Embryonic facial prominence (tissue), 1 donor: Measurements from ENCODE around the gene VN1R2.
"Not testable (repeated sequence)": the region's sequence is repeated elsewhere in the genome, so short reads cannot be mapped to it uniquely, and the experiment has no call there.

ENCODE experiments used
- DNase-seq: peaks from one replicate; pipeline ENCODE4 v3.0.0-alpha.2; 2016; ENCODE audit errors: extremely low spot score

The VN1R2 gene, protein sequence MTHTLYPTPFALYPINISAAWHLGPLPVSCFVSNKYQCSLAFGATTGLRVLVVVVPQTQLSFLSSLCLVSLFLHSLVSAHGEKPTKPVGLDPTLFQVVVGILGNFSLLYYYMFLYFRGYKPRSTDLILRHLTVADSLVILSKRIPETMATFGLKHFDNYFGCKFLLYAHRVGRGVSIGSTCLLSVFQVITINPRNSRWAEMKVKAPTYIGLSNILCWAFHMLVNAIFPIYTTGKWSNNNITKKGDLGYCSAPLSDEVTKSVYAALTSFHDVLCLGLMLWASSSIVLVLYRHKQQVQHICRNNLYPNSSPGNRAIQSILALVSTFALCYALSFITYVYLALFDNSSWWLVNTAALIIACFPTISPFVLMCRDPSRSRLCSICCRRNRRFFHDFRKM

DNA sequence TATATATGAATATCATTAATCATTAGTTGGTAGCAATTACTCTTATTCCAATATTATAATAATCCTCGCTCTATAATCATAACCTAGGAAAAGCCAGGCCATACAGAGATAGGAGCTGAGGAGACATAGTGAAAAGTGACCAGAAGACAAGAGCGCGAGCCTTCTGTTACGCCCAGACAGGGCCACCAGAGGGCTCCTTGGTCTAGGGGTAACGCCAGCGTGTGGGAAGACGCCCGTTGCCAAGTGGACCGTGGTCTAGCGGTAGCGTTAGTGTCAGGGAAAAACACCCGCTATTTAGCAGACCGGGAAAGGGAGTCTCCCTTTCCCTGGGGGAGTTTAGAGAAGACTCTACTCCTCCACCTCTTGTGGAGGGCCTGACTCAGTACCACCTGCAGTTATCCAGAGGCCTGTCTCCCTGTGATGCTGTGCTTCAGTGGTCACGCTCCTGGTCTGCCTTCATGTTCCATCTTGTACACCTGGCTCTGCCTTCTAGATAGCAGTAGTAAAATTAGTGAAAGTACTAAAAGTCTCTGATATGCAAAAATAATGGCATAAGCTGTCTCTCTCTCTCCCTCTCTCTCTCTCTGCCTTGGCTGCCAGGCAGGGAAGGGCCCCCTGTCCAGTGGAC lies at the start of gene VN1R2:
Gene VN1R2, plus strand, starts transcription at position 578 of the 628 bp plus-strand sequence. CDS start 84 bp downstream, outside the sequence.
- DNase-seq, result not testable (repeated sequence)

DNA sequence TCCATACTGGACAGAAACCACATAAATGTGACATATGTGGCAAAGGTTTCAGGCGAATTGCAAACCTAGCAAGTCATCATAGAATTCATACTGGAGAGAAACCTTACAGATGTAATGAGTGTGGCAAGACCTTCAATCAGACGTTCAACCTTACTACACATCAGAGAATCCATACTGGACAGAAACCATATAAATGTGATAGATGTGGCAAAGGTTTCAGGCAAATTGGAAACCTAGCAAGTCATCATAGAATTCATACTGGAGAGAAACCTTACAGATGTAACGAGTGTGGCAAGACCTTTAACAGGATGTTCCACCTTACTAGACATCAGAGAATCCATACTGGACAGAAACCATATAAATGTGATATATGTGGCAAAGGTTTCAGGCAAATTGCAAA lies 46.5 kb upstream of the VN1R2 start:
- not testable (repeated sequence) for DNase-seq

DNA sequence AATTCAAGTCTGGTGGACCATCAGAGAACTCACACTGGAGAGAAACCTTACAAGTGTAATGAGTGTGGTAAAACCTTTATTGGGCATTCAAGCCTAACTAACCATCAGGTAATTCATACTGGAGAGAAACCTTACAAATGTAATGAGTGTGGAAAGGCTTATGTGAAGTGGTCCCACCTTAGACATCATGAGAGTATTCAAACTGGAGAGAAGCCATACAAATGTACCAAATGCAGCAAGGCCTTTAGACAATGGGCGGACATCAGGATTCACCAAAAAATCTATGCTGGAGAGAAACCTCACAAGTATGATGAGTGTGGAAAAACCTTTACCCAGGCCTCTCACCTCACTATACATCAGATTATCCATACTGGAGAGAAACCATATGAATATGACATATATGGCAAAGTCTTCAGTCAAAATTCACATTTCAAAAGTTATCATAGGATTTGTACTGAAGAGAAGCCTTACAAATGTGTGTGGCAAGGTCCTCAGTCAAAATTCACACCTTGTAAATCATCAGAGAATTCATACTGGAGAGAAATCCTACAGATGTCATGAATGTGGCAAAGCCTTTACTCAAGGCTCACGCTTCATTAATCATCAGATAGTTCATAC lies 45.3 kb upstream of the VN1R2 start:
- DNase-seq, result no peak

DNA sequence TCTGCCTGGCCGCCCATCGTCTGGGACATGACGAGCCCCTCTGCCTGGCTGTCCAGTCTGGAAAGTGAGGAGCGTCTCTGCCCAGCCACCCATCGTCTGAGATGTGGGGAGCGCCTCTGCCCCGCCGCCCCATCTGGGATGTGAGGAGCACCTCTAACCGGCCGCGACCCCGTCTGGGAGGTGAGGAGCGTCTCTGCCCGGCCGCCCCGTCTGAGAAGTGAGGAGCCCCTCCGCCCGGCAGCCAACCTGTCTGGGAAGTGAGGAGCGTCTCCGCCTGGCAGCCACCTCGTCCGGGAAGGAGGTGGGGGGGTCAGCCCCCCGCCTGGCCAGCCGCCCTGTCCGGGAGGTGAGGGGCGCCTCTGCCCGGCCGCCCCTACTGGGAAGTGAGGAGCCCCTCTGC lies 35.4 kb upstream of the VN1R2 start:
- not testable (repeated sequence) for DNase-seq

DNA sequence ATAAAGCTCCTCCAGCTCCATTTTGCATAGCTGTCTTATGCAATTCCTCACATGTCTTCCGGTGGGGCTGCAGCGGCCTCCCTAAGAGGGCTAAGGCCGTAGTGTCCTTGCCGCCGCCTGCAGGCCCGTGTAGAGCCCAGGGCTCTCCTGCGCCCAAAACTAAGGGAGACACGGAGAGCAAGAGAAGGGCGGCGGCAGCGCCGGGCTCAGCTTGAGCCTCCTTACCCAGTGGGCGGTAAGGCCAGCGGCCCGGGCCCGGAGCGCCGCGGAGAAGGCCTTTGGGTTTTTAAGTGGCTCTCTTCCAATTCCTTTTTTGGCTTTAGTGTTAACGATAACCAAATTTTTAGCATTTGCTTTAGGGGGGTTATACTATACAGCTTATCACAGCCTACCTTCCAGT lies 33.5 kb upstream of the VN1R2 start:
- DNase-seq, result no peak

DNA sequence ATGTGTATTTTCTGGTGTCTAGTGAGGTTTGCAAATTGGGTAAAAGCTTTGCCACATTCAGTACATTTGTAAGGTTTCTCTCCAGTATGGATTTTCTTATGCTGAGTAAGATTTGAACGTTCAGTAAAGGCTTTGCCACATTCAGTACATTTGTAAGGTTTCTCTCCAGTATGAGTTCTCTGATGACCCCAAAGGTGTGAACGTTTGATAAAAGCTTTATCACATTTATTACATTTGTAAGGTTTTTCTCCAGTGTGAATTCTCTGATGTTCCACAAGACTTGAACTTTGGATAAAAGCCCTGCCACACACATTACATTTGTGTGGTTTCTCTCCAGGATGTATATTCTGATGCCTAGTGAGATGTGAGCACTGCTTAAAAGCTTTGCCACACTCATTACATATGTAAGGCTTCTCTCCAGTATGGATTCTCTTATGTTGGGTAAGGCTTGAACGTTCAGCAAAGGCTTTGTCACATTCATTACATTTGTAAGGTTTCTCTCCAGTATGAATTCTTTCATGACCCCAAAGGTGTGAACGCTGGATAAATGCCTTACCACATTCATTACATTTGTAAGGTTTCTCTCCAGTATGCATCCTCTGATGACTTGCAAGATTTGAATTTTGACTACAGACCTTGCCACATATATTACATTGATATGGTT lies 20.8 kb upstream of the VN1R2 start:
- no peak for DNase-seq

DNA sequence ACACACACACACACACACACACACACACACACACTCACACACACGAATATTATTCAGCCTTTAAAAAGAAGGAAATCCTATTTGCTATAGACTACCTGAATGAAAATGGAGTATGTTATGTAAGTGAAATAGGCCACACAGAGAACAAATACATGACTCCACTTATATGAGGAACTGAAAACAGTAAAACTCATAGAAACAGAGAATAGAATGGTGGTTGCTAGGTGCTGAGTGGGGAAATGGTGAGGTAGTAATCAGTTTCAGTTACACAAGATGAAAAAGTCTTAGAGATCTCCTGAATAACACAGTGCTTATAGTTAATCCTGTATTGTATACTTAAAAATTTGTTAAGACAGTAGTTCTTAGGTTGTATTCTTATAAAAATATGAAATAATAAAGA lies 11.6 kb upstream of the VN1R2 start:
- DNase-seq, result no peak

DNA sequence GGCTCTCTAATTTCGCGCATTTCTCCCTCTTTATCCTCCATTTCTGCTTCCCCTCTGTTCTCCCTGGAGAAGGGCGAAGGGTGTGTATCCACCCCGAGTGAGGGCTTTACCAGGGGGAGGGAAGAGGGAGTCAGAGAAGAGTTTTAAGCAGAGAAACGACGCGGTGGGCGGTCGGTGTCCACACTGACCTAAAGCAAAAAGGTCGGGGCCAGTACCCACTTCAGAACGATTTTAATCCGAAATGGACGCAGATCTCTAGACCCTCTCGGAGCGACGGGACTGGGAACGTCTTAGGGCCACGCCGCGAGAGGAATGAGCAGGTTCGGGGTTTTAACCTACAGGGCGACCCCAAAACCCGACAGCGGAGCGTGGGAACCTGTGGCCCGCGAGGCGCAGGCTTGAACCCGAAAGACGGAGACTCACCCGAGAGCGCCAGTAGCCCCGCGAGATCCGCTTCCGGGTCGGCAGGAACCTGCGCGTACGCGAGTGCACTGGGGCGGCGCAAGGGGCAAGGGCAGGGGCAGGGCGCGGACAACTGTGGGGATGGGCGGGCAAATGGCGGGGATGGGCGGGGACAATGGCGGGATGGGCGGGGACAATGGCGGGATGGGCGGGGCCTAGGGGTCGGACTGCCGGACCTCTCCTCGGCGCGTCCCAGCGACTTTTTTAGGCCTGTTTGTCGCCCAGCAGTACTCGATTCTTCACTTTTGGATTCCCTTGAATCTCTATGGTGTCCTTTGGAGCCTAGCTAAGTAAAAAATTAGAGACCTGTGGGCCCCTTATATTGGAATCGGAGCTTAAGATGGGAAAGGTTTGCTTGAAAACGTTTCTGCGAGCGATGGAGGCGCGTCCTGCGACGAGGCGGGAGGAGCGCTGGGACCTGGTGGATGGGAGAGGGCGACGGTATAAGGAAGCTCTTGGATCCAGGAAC lies 3.4 kb upstream of the VN1R2 start, which contains the start of gene ZNF677:
Gene ZNF677, minus strand, starts transcription at position 463 of the 931 bp plus-strand sequence. CDS start 3,323 bp downstream, outside the sequence.
- DNase-seq, result peak; percentile 60

DNA sequence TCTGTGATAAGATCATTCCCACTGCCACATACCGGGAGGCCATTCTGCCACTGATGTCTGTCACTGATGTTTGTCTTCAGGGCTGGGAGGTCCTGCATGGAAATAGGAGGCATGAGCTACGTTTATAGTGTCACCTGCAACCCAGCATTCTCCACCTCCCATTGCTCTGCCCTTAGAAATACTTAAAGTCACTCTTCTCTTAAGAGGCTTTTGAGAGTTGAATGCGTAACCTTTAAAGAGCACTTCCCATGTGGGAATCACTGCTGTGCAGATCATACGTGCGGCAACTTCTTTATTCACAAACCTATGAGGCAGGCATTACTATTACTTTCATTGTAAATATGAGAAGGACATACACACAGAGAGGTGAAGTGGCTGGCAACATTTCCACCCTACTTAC lies 9.5 kb downstream of the VN1R2 start, which contains the start of gene VN1R4:
Gene VN1R4, minus strand, starts transcription at position 101 of the 400 bp plus-strand sequence. Its CDS starts 58 bp downstream, at position 43.
- DNase-seq, result not testable (repeated sequence)

DNA sequence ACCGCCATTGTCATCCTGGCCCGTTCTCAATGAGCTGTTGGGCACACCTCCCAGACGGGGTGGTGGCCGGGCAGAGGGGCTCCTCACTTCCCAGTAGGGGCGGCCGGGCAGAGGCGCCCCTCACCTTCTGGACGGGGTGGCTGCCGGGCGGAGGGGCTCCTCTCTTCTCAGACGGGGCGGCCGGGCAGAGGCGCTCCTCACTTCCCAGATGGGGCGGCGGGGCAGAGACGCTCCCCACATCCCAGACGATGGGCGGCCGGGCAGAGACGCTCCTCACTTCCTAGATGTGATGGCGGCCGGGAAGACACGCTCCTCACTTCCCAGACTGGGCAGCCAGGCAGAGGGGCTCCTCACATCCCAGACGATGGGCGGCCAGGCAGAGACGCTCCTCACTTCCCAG lies 11.8 kb downstream of the VN1R2 start:
- not testable (repeated sequence) for DNase-seq

DNA sequence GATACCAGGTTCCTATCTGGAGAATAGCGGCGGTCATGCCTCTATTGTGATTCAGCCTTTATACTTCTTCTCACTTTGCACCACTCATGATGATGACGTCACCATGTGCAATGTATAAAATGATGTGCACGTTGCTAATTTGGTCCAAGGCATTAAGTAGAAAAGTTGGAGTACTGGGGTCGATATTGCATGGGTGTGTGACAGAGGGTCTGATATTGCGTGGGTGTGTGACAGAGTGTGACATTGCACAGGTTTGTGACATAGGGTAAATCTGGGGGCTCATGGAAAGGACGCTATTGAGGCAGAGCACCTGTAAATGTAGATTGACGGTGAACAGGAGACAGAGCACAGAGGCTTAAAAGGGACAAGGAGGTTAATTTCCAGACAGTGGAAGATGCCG lies 14.0 kb downstream of the VN1R2 start:
- DNase-seq, result no peak

DNA sequence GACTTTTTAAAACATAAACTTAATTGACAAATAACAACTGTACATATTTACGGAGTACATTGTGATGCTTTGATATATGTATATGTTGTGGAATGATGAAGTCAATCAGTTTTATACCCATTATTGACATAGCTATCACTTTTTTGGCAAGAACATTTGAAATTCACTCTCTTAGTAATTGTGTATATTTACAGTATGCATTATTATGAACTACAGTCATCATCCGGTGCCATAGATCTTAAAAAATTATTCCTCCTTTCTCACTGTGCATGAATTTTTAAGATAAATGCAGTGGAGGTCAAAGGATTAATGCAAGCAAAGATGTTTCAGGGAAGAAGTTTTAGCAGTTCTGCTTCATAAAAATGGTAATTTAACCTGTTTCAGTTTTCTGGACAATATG lies 17.4 kb downstream of the VN1R2 start:
- DNase-seq, result no peak

DNA sequence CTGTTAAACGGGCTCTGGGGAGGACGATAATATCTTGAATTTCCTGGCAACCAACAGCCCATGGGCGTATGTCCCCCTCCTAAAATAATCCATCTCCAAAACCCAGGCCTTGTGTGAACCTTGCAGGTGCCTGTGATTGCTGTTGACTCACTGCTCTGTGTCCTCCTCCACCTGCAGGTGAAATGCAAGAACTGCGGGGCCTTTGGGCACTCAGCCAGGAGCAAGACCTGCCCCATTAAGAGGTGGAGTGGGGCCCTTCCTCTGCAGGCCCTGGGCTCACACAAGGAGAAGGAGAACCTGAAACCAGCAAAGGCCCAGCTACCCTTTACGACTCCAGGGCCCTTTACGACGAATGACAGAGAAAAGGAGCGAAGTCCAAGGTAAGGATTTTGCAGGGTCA lies 23.9 kb downstream of the VN1R2 start:
- DNase-seq, result not testable (repeated sequence)

DNA sequence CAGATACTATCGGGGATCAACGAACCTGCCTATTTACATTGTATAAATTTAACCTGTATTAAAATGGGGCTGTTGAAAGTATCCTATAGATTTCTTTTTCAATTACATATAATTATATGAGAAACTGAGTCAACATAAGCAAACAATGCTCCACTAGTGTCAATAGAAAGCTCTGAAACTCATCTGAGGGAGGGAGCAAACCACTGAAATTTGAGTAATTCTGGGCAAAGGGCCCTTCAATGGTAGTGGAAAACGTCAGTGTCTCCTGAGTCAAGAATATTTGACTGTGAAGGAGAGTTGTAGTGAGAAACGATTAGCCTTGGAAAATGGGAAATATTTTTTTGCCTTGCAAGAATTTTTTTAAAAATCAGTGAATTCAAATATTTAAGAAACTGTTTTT lies 27.0 kb downstream of the VN1R2 start:
- DNase-seq, result no peak

DNA sequence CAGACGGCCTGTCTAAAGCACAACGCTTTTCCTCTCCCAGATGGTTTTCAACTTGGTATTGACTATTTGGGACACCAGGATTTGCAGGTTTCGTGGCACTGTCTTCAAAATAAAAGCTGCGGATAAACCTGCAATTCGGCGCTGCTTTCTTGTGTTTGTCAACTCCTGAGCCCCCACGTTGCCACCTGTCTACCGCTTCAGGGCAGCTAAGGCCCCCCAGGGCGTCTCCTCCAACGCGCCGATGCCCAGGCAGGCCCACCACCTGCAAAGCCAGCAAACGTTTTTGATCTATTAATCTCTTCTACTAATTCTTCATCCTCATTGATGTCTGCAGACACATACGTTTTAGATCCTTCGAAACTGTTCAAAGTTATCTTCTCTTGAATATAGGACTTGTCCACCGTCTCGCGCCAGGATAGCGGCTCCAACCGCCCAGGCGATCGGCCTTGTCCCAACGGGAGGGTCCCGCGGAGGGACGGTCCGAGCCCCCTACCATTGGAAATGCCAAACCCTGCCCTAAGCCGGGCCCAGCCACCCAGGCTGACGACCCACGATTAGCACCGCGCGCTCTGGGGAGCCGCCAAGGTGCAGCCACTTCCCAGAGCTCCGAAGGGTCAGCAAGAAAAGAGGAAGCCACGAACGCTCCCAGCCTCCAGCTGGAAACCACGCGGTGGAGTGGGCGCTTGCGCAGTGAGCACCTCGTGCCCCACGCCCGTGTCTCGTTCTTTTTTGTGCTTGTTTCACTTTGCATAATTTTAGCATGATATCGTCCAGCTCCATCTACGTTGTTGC lies 32.9 kb downstream of the VN1R2 start:
- DNase-seq, result no peak

DNA sequence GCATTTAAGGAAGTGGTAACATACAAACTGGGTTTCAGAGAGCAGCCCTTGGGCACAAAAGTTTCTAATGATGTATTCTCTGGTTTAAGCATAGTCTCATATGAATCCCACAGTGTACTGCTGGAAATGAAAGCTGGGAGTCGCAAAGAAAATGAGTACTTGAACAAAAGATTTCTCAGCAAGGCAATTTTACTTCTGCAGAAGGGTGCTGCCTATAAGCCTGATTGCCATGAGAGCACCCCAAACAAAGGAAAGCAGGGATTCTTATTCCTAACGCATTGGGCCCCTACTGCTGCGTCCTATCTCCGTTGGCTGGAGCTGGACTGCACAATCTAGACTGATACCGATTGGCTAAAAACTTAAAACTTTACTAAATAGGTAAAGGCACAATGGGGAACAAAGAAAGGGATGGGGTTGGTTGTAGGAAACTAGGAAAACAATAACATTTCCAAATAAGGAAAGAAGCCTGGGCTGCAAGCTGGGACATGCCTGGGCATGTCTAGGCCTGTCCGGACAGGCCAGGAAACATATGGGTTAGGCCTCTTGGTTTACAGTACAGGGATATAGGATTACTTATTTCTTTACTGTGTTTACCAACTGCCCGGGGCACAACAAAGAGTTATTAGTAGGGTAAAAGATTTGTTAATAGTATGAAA lies 36.8 kb downstream of the VN1R2 start:
- no peak for DNase-seq

DNA sequence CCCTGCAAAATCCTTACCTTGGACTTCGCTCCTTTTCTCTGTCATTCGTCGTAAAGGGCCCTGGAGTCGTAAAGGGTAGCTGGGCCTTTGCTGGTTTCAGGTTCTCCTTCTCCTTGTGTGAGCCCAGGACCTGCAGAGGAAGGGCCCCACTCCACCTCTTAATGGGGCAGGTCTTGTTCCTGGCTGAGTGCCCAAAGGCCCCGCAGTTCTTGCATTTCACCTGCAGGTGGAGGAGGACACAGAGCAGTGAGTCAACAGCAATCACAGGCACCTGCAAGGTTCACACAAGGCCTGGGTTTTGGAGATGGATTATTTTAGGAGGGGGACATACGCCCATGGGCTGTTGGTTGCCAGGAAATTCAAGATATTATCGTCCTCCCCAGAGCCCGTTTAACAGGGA lies 43.2 kb downstream of the VN1R2 start:
- not testable (repeated sequence) for DNase-seq

DNA sequence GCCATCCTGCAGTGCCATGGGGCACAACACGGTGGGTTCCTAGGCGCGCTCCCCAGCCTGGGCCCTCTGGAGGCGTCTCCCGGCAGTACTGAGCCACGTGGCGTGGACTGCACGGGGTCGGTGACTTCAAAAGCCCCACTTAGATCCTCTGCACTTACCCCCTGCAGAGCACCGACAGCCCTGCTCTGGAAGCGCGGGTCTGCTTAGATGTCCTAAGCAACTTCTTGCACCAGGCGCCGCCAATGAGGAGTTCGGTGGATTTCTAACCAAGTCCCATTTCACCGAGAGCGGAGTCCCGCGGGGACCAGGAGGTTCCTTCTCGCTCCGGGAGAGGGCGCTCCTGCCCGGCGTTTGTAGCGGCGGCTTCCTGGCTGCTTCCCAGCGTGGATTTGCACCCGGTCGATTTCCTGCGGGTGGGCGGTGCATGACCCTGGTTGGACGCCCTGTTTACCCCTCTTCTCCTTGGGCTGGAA lies 50.3 kb downstream of the VN1R2 start:
- no peak for DNase-seq
